HG02885 (cell line): Measurements from ENCODE around the gene ISOC2.
"Not testable (repeated sequence)": the region's sequence is repeated elsewhere in the genome, so short reads cannot be mapped to it uniquely, and the experiment has no call there.

Experiments used
- ATAC-seq: cut with Tn5 transposase; IDR thresholded peaks from one replicate; pipeline ENCODE4 v1.9.1; 2021; ENCODE audit warnings: mild to moderate bottlenecking; ENCODE audit not compliant: unreplicated experiment, poor library complexity

Gene ISOC2

GRCh38 chr19:55443824-55444480 lies 17.5 kb downstream of the ISOC2 start:
- ATAC-seq, result no peak

GRCh38 chr19:55443045-55443823 lies 18.2 kb downstream of the ISOC2 start, which contains the start of gene SHISA7:
Gene SHISA7 (minus strand): TSS chr19:55443300. CDS start chr19:55442863, 437 bp downstream.
- ATAC-seq, result no peak

- ATAC-seq, result no peak
Observed at GRCh38 chr19:55442372-55442961, 19.0 kb downstream of the ISOC2 start.

- no peak for ATAC-seq
Observed at GRCh38 chr19:55441692-55442321, 19.6 kb downstream of the ISOC2 start.

- ATAC-seq, result no peak
Observed at GRCh38 chr19:55441319-55441691, 20.1 kb downstream of the ISOC2 start.

- no peak for ATAC-seq
Observed at GRCh38 chr19:55440411-55441105, 20.9 kb downstream of the ISOC2 start.

- ATAC-seq, result no peak
Observed at GRCh38 chr19:55439052-55439451, 22.4 kb downstream of the ISOC2 start.

GRCh38 chr19:55437410-55437809 lies 24.0 kb downstream of the ISOC2 start:
- no peak for ATAC-seq

- ATAC-seq, result no peak
Observed at GRCh38 chr19:55436847-55437246, 24.6 kb downstream of the ISOC2 start.

GRCh38 chr19:55435020-55435419 lies 26.4 kb downstream of the ISOC2 start:
- no peak for ATAC-seq

- ATAC-seq, result no peak
Observed at GRCh38 chr19:55434356-55434919, 27.0 kb downstream of the ISOC2 start.

GRCh38 chr19:55433292-55433691 lies 28.1 kb downstream of the ISOC2 start:
- no peak for ATAC-seq

- no peak for ATAC-seq
Observed at GRCh38 chr19:55432241-55432959, 29.0 kb downstream of the ISOC2 start.

- no peak for ATAC-seq
Observed at GRCh38 chr19:55431183-55431582, 30.3 kb downstream of the ISOC2 start.

GRCh38 chr19:55426042-55426441 lies 35.4 kb downstream of the ISOC2 start:
- ATAC-seq, result no peak

- ATAC-seq, result no peak
Observed at GRCh38 chr19:55424518-55424917, 36.9 kb downstream of the ISOC2 start.

GRCh38 chr19:55423225-55424005 lies 38.0 kb downstream of the ISOC2 start:
- no peak for ATAC-seq

- ATAC-seq, result not testable (repeated sequence)
Observed at GRCh38 chr19:55421281-55421680, 40.2 kb downstream of the ISOC2 start.
